GM21825 (cell line): ENCODE measurements around the gene RFX8.
"Not testable (repeated sequence)": the region's sequence is repeated elsewhere in the genome, so short reads cannot be mapped to it uniquely, and the experiment has no call there.

Experiments
- ATAC-seq: cut with Tn5 transposase; IDR thresholded peaks from one replicate; pipeline ENCODE4 v1.9.1; 2021; ENCODE audit warnings: mild to moderate bottlenecking, moderate library complexity; ENCODE audit not compliant: unreplicated experiment

RFX8 gene

DNA sequence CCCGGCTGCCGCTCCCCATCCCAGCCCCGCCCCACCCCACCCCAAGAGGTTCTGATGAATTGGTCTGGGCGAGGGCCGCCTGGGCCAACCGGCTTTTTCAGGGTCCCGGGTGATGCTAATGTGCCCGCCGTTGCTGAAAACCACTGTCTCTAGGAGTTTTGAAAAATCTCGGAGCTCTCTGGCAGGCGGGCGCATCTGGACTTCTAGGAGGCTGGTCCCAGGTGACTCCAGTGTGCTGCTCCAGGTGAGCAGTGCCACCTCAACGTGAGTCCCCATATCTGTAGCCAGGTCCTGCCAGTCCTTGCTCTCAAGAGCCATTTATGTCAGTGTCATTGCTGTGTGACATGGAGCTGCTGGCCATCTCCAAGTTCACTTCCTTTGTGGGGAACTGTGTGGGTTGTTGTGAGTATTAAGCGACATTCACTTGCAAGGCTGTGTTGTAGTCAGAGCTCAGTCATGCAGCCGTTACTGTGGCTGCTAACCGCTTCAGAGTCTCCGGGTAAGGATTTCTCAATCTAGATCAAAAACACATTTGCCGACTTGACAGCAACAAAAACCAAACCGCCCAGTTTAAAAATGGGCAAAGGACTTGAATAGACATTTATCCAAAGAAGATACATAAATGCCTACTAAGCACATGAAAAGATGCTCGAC, at the start of gene RFX8:
Gene RFX8 (minus strand): TSS at position 382 of the 654 bp plus-strand sequence. CDS start 8,264 bp downstream, outside the sequence.
- no peak for ATAC-seq

DNA sequence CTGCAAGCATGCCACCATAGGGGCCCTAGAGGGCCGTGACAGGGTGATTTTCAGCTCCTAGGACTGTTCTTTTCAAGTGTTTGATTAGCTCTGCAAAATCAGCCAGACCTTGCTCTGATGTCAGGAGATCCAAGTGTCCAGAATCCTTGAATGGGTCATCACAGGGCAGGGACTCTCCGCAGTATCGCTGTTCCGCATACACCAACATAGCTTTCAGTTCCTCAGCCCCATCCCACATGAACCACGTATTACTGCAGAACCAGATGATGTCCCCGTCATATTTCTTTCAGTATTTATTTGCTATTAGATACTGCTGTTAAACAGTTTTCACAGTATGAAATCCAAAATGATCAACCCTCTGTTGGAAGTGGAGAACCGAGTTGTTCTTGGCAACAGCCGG, 46.6 kb upstream of the RFX8 start:
- ATAC-seq, result no peak

DNA sequence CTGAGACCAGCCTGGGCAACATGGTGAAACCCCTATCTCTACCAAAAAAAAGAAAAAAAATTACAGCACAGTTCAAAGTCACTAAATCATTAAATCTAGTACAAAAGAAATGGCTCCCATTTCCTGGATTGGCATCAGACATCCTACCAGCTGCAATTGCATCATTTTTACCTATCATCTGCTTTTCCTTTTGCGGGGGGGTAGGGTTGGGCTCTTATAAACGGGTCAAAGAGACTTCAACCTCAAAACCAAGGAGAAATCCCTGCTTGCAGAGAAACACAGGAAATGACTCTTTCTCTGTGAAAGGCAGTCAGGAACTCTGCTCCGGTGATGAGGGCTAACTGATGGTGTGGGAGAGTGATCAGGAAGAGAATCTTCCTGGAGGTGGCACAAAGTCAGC, 45.3 kb upstream of the RFX8 start:
- no peak for ATAC-seq

DNA sequence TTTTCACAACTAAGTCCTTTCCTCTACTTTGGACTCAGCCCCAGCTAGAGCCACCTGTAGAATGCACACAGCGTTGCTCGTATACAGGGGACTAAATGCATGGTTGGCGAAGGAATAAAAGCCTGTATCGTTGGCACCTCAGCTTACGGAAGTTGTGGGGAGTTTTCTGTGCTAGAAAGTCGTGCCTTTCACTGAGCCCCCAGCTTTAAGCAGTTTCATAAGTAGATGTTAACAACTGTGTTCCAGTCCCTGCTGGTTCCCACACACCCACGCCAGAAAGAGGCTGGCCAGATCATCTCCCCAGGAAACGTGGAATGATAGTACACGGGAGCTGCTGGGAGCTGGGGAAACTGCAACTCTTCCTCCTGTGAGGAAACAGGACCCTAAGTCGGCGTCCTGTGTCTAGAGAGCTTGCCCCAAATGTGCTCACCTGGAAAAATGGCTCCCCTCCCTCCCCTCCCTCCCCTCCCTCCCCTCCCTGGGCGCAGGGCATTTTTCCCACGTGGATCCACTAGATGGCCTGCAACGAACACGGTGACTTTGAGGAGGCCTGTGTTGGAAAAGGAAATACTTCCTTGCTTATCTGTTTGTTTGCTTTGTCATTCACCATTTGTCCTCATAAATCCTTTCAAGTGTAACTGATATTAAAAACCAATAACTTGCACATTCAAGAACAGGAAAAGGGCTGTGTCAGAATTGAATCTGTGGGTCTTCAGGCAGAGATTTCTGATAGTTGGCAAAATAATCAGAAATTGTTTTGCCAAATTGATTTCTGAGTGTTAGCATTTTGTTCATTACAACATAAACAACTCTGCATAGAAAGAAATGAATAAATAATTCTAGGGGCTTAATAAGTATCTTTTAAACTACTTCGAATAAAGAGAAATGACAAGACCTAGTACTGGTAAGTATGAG, 43.9 kb upstream of the RFX8 start:
- no peak for ATAC-seq

DNA sequence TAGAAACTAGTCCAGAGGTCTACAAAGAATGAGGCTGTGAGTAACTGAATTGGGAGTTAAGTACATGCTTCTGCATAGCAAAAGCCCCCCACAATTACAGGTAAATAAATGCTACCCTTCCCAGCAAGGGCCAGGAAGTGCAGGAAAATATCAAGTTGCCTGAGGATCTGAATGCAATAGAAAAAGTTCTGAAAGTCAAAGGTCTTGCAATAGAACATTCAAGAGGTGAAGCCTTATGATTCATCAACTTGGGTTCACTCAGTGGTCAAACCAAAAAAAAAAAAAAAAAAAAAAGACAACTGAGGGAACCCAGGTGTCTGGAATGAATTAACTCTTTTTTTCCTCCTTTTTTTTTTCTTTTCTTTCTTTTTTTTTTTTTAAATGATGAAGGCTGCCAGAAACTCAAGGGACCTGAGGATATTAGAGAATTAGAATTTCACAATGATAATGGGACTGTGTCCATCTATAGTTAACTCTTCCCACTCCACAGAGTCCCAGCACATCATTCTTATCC, 42.9 kb upstream of the RFX8 start:
- no peak for ATAC-seq

DNA sequence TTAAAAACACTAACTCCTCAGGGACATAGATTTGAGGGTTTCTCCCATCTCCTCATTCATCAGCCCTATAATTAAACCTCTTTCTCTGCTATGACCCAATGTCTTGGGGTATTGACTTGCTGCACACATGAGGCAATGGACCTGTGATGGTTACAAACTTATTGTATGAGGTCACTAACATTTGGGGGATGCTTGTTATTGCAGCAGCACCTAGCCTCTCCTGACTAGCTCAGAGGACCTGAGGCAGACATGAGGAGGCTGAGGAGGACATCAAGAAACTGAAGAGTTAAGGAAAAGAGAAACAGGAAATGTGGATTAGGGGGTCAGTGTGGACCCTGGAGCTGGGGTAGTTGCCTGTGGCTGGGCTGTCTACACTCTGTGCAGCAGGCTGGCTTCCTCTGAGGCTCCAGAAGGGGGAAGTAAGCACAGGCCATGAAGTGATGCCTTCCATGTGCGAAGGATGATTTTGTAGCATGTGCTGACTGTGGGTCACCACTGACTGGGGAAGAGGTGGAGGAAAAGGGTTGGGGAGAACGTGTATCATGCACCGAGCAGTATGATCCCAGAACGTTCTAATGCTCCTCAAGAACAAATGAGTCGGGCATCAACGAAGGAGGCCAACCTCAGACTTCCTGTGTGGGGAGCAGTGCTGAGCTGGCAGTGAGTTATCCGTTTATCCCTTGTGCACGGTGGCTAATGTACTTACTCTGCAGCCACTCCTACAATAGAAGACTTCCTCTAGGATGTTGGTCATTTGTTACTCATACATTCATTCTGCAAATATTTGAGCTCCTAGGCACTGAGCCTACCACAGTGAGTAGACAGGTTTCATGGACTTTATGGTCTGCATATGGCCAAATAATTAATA, 42.1 kb upstream of the RFX8 start:
- ATAC-seq, result no peak

DNA sequence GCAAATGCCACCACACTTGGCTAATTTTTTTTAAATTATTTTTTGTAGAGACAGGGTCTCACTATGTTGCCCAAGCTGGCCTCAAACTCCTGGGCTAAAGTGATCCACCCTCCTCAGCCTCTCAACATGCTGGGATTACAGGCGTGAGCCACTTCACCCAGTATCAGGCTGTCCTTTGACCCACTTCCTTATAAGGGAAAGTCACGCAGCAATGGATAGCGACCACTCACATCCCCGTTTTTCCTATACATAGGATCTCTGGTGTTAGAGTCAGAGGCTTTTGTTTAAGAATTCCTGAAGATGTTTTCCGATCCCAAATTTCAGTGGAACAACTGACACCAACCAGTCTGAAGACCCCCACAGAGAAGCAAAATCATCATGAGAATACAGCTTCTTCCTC, 41.4 kb upstream of the RFX8 start:
- ATAC-seq, result no peak

DNA sequence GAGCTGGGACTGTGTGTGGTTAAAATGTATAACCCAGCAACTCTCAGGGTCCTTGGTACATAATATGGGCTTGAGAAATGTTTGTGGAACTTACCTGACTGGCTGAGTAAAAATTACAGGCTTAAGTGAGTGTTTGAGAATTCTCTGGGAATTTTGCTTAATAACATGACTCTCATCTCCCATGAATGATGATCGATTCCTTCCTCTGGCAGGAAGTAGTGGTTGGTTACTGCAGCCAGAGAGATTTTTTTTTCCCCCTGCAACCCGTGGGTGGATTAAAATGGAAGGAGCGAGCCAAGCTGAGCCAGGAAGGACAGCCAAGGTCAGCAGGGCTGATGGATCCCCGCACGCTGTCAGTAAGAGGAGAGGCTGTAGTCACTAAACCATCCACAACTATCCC, 40.6 kb upstream of the RFX8 start:
- ATAC-seq, result no peak

DNA sequence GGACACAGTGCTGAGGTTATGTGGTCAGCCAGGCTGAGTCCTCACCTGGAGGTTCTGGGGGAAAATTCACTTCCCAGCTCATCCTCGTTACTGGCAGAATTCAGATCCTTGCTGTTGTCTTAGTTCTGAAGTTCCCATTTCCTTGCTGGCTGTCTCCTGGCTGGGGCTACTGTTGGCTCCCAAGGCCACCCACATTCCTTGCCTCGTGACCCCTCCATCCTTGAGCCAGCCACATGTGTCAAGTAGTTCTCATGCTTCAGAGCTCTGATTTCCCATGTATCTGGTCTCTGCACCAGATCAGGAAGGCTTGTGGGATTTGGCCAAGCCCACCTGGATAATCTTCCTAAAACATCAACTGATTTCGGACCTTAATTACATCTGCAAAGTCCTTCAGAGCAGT, 38.1 kb upstream of the RFX8 start:
- no peak for ATAC-seq

DNA sequence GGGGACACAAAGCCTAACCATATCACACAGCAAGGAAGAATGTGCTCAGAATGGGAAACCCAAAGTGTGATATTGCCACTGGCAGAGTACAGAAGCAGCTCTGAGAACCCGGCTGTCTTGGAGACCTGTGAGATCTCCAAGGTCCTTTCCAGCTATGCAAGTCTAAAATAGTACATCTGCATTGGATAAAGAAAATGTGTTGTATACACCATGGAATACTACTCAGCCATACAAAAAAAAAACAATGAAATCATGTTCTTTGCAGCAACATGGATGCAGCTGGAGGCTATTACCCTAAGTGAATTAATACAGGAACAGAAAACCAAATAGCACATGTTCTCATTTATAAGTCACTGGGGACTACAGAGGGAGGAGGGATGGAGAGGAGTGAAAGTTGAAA, 36.5 kb upstream of the RFX8 start:
- ATAC-seq, result no peak

DNA sequence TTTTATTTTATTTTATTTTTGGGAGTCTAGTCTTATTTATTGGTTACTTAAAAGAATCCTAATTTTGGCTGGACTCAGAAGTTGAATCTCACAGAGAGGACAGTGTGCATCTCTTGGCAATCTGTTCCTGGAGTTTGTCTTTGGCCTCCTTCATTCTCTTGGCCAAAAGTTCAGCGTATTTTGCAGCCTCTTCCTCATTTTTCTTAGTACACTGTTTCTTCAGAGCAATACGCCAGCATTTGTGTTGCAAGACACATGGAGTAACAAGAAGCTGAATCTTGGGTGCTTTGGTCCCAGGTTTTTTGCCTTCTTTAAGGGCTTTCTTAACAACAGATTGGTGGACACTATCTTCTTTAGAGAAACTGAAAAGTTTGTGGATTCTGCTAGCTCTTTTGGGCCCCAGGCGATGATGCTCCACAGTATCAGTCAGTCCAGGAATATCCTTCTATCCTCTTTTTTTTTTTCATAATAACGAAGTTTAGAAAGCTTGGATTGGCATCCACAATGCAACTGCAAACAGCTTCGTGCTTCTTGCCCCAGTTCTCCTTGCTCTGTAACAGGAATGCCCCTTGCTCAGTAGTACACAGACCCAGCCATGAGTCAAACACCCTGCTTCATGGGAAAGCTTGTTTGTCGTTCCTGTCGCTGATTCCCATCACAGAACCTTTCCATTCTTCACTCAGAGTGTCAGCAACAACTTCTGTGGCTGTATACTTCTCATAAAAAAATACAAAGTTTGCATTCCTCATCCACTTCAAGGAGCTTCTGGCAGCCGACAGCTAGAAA, 34.8 kb upstream of the RFX8 start:
- no peak for ATAC-seq

DNA sequence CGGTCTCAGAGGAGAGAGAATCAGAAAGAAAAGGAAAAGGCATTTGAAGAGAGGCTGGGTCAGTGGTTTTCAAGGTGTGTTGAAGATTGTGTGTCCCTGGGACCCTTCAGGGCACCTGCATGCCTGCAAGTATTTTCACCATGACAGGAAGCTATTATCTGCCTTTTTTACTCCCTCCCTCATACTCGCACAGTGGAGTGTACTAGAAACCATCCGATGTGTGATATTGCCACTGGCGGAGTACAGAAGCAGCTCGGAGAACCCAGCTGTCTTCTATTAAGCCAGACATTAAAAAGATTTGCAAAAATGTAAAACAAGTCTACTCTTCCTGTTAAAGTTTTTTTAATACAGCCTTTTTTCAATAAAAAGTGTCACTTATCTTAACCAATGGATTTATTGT, 33.7 kb upstream of the RFX8 start:
- ATAC-seq, result no peak

DNA sequence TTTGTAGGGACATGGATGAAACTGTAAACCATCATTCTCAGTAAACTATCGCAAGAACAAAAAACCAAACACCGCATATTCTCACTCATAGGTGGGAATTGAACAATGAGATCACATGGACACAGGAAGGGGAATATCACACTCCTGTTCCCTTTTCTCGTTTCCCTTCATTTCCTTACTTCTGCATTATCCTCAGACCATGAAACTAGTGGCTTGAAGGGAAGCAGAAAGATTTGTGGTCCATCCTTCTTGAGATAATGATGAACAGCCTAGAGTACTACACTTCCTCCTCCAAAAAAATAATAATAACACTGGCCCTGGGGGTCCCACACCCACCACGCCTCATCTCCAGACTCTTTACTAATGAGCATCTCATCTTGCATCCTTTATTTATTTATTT, 30.4 kb upstream of the RFX8 start:
- not testable (repeated sequence) for ATAC-seq

DNA sequence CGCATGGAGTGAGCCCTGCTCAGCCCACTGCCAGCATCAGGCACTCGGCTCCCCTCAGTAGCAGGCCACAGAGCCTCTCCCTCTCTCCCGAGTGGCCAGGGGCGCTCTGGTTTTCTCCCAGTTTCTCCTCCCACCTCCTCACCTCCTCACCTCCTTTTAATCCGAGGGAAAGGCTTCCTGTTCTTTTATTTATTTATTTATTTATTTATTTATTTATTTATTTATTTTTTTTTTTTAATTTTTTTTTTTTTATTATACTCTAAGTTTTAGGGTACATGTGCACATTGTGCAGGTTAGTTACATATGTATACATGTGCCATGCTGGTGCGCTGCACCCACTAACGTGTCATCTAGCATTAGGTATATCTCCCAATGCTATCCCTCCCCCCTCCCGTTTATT, 29.8 kb upstream of the RFX8 start:
- not testable (repeated sequence) for ATAC-seq

DNA sequence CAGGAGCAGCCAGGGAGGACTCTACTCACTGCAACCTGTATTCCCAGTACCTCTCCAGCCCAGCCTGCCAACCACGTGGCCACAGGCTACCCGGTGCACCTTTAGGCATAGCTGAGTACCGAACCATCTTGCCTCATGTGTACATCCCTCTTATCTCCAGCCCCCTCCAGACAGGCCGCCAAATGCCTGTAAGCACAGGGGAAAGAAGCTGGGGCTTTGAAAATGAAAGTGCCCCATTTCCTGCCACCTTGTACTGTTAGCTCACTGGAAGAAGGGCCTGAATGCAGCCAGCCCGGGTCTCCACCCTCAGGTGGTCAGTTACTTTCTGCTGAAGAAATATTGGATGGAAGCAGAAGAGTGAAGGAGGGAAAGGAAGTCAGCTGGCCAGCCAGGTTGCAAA, 27.2 kb upstream of the RFX8 start:
- no peak for ATAC-seq

DNA sequence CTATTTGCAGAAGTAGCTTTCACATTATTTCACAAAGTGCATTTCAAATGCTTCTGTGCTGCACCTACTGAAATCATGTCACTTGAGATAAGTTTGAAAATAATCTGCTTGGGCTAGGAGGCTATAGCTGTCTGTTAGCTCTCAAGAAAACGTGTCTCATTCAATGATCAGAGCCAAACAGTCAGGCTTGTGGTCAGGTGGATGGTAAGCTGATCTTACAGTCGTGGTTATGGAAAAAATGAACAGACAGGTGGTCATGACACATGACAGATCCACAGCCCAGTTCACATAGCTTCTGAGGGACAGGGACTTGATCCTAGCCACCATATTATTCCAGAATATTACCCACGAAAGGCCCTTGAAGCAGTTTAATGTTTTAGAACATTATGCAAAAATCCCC, 26.5 kb upstream of the RFX8 start:
- no peak for ATAC-seq

DNA sequence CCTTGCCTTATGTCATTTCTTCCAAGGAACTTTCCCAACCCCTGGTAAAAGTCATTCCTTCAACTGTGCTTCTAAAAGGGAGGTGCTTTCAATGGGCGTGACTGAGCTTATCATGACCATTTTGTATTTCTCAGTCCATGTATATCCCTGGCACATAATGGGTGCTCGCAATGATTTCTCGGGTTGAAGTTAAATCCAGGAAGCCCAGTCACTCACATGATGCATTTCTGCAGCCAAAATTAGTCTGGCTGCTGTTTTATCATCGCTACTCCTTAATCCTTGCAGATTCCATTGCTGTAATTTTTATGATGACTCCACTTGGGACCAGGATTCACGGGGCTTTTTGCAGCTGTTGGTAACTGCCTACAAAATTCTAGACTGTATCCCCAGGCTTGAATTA, 25.9 kb upstream of the RFX8 start:
- no peak for ATAC-seq

DNA sequence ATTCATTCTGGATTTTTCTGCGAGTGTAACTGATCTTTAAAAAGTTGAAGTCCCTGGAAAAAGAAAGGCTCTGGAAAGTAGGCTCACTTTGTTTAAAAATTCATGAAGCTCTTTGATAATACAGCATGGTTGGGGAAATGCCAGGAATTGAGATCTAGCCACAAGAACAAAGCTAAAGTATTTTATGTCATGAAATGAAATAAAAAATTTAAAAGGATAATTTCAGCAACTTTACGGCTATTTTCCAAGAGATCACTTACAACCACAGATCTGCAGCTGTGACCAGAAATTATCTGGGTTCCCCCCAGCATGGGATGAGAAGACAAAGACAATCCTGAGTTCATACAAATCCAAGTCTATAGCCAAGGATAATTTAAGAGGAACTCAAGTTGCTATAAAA, 25.3 kb upstream of the RFX8 start:
- ATAC-seq, result no peak

DNA sequence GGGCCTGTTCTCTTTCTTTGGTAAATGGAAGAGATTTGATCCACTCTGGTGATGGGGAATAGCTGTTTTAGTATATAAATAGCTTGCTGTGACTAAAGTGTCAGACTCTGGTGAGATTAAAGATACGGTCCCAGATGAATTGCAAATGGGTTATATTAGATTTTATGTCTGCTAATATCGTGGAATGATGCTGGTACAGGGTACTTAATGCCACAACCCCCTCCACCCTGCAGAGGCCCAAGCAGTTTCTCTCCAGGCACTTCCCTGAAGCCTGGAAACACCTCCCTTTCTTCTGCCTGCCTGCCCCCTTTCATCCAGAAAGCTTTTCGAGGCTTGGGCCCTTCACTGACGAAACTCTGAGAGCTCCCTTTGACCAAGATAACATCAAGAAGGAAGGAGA, 21.4 kb upstream of the RFX8 start:
- ATAC-seq, result no peak

DNA sequence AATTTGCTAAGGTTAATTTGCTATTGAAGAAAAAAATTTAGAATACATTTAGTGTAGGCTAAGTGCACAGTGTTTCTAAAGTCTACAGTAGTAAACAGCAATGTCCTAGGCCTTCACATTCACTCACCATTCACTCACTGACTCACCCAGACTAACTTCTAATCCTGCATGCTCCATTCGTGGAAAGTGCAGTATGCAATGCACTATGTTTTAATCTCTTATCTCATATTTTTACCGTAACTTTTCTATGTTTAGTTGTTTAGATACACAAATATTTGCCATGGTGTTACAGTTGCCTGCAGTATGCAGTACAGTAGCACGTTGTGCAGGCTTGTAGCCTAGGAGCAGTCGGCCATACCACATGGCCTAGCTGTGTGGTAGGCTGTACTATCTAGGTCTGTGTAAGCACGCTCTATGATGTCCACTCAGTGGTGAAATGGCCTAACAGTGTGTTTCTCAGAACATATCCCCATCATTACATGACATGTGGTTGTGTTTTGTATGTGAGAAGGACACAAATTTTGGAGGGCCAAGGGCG, 18.1 kb upstream of the RFX8 start:
- no peak for ATAC-seq
